ENCODE results near the gene KCNMB2.
"Not testable (repeated sequence)": the region's sequence is repeated elsewhere in the genome, so short reads cannot be mapped to it uniquely, and the experiment has no call there.

The KCNMB2 gene

GRCh38 chr3:178849199-178849910 lies 313.1 kb downstream of the KCNMB2 start:
- no peak for DNase-seq (ENCODE audit: extremely low read depth in 1 of 2, low read depth in 1 of 2)

GRCh38 chr3:178850450-178851190 lies 314.4 kb downstream of the KCNMB2 start:
- DNase-seq (ENCODE audit: extremely low read depth in 1 of 2, low read depth in 1 of 2): no peak

GRCh38 chr3:178851564-178851963 lies 315.3 kb downstream of the KCNMB2 start:
- DNase-seq (ENCODE audit: extremely low read depth in 1 of 2, low read depth in 1 of 2): no peak

- DNase-seq (ENCODE audit: extremely low read depth in 1 of 2, low read depth in 1 of 2): no peak
Observed at GRCh38 chr3:178856804-178857203, 320.6 kb downstream of the KCNMB2 start.

- no peak for DNase-seq (ENCODE audit: extremely low read depth in 1 of 2, low read depth in 1 of 2)
Observed at GRCh38 chr3:178859386-178859785, 323.1 kb downstream of the KCNMB2 start.

GRCh38 chr3:178859900-178860436 lies 323.7 kb downstream of the KCNMB2 start:
- DNase-seq (ENCODE audit: extremely low read depth in 1 of 2, low read depth in 1 of 2): not testable (repeated sequence)

- no peak for DNase-seq (ENCODE audit: extremely low read depth in 1 of 2, low read depth in 1 of 2)
Observed at GRCh38 chr3:178868681-178869080, 332.4 kb downstream of the KCNMB2 start.

- no peak for DNase-seq (ENCODE audit: extremely low read depth in 1 of 2, low read depth in 1 of 2)
Observed at GRCh38 chr3:178870085-178870484, 333.8 kb downstream of the KCNMB2 start.

- DNase-seq (ENCODE audit: extremely low read depth in 1 of 2, low read depth in 1 of 2): no peak
Observed at GRCh38 chr3:178875157-178875556, 338.9 kb downstream of the KCNMB2 start.

- no peak for DNase-seq (ENCODE audit: extremely low read depth in 1 of 2, low read depth in 1 of 2)
Observed at GRCh38 chr3:178875836-178876235, 339.6 kb downstream of the KCNMB2 start.

GRCh38 chr3:178880274-178880673 lies 344.0 kb downstream of the KCNMB2 start:
- no peak for DNase-seq (ENCODE audit: extremely low read depth in 1 of 2, low read depth in 1 of 2)

All from activated CD8-positive, alpha-beta memory T cell treated with anti-CD3 and anti-CD28 coated beads for 1 hour (primary cell).